Peyer's patch (tissue), 4 donors: ENCODE results near the gene GH1. TPM values are rescaled to one million over a fixed set of nuclear protein-coding genes. Genes with fewer than 3 reads are reported as not detected.
"Not testable (repeated sequence)": the region's sequence is repeated elsewhere in the genome, so short reads cannot be mapped to it uniquely, and the experiment has no call there.

Experiments used
- DNase-seq, 3 donors: peaks; one replicate each; pipeline ENCODE4 v3.0.0-alpha.2; 2017 to 2019
- H3K27ac ChIP-seq, 4 donors: fragments of 200-600 bp; sonication (generic); one replicate each; pipeline ENCODE4 v1.5.1; 2016 to 2019
- H3K27me3 ChIP-seq, 2 donors: fragments of 200-600 bp; sonication (generic); one replicate each; pipeline ENCODE4 v1.5.1; 2019
- H3K36me3 ChIP-seq, 3 donors: fragments of 200-600 bp; sonication (generic); one replicate each; pipeline ENCODE4 v1.5.1; 2016 to 2019
- H3K4me1 ChIP-seq, 4 donors: fragments of 200-600 bp; sonication (generic); one replicate each; pipeline ENCODE4 v1.5.1; 2016 to 2019
- H3K4me3 ChIP-seq, 4 donors: fragments of 200-600 bp; sonication (generic); 1 replicate in 3 of 4; 2 replicates in 1 of 4; pipeline ENCODE4 v1.5.1; 2016 to 2019; ENCODE audit warnings: mild to moderate bottlenecking in 1 of 4
- H3K9me3 ChIP-seq, 4 donors: fragments of 200-600 bp; sonication (generic); one replicate each; pipeline ENCODE4 v1.5.1; 2016 to 2019; ENCODE audit warnings: mild to moderate bottlenecking in 1 of 4
- small RNA-seq, 2 donors: library from RNA; depleted of rRNA; stranded (forward); fragments of <200 nt; gene quantifications; one replicate each; pipeline ENCODE3, GENCODE V24; 2016
- total RNA-seq, 4 donors: library from RNA; depleted of rRNA; stranded (reverse); fragments of >200 nt; gene quantifications; one replicate each; pipeline ENCODE4 v1.1.0, GENCODE V29; 2016

Gene GH1
- total RNA-seq, 4 donors from 2014 or later, result not detected

DNA sequence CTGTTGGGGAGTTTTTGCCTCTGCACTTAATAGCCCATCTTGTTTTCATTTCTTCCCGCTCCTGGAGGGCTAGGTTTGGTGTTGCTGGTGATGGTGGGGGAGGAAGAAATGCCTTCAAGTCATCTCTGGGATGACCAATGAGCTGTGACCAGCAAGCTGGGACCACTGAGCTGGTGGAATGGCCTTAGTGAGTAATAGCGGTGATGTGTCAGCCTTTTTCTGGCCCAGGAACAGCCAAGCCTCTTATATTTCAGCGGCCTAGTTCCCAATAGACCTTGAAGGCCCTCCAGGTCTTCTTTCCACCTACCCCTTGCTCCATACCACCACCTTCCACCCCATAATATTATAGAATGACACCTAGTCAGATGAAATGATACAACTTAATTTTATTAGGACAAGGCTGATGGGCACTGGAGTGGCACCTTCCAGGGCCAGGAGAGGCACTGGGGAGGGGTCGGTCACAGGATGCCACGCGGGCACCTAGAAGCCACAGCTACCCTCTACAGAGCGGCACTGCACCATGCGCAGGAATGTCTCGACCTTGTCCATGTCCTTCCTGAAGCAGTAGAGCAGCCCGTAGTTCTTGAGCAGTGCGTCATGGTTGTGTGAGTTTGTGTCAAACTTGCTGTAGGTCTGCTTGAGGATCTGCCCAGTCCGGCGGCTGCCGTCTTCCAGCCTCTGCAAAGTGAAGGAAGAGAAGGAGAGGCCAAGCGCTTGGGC lies 46.8 kb downstream of the GH1 start:
- H3K27ac ChIP-seq, H3K4me3 ChIP-seq, H3K9me3 ChIP-seq, H3K27me3 ChIP-seq, DNase-seq, H3K4me1 ChIP-seq, H3K36me3 ChIP-seq: not testable (repeated sequence)

DNA sequence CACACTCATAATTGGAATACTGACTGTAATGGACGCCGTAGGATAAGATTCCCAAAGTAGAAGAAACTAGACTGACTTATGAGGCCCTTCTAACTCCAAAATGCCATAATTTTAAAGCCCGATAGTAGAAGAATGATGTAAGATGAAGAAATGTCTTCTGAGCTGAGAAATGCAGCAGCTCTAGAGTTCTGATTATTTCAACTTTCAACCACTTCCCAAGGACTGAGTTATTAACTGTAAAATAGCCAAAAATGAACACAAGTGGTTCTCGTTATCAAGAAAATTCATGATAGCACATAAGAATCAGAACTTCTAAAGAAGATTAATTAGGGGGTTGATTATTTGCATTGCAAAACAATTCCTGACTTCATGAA lies 48.4 kb downstream of the GH1 start:
- not testable (repeated sequence) for H3K9me3 ChIP-seq, H3K36me3 ChIP-seq, DNase-seq, H3K4me3 ChIP-seq, H3K27me3 ChIP-seq, H3K4me1 ChIP-seq, H3K27ac ChIP-seq

DNA sequence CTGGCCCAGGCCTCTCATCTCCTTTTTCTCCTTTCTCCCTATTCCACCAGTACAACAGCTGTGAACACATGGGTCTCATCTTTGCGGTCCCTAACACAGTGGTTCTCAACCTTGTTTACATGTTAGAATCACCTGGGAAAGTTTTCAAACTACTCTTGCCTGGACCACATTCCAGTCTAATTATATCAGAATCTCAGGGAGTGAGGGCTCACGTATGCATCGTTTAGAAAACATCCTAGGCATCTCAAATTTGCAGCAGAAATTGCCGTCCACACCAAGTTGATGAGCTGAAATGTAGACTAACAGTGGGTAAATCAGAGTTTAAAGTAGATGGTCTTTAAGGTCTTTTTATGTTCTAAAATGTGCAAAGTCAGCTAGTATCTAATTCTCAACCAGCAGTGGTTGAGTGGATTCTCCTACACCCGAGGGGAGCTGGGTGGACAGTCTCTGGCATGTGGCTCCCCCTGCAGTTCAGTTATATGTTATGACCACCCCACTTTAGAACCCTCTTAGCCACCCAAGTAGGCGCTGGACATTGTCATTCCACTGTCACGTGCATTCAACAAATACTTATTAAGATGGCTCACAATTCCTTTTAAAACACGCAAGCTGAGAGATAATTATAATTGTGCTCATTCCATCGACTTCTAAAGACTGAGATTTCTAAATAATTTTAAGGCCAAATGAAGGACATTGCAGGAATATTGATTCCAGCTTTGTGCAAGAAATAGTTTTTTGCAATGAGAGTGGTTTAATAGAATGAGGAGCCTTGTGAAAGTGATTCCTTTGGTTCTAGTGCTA lies 48.9 kb downstream of the GH1 start:
- H3K4me3 ChIP-seq, H3K27me3 ChIP-seq, H3K9me3 ChIP-seq, H3K27ac ChIP-seq, DNase-seq, H3K36me3 ChIP-seq, H3K4me1 ChIP-seq: not testable (repeated sequence)

Small RNA genes lying within 50 kb of the gene (small RNA-seq; reads per million reads assigned to genes)
- gene AC040958.1 (0 reads per million in 2 donors), gene AC127029.1 (0 reads per million in 2 donors), gene GH1 (0 reads per million in 2 donors)

Other genes starting within 250 kb of the GH1 start
- gene LIMD2, start 218.7 kb downstream of the GH1 start, total RNA-seq, result 10 to 100 TPM in 3 of 4 donors, 1 to 10 TPM in 1; 9.9 to 79.2 (median 12.6) TPM
- gene STRADA, start 177.0 kb downstream of the GH1 start, total RNA-seq, result 10 to 100 TPM; 14.2 to 52.8 (median 40.4) TPM
- 10 to 100 TPM; 79.8 to 91.8 (median 89.1) TPM for gene CCDC47, start 145.2 kb downstream of the GH1 start, total RNA-seq
- 100 to 1,000 TPM in 3 of 4 donors, 10 to 100 TPM in 1; 78.5 to 334 (median 148) TPM for gene DDX42, start 144.7 kb downstream of the GH1 start, total RNA-seq
- gene PSMC5, start 91.4 kb downstream of the GH1 start, total RNA-seq, result 100 to 1,000 TPM in 1 of 4 donors, 10 to 100 TPM in 3; 61.1 to 126 (median 67.3) TPM
- 100 to 1,000 TPM in 1 of 4 donors, 10 to 100 TPM in 3; 19.6 to 133 (median 51.6) TPM for gene FTSJ3, start 91.2 kb downstream of the GH1 start, total RNA-seq
- gene SMARCD2, start 76.2 kb downstream of the GH1 start, total RNA-seq, result 100 to 1,000 TPM; 124 to 193 (median 151) TPM
- not detected for gene CSH2, start 45.2 kb downstream of the GH1 start, total RNA-seq
- not detected for gene GH2, start 36.9 kb downstream of the GH1 start, total RNA-seq
- gene CSH1, start 22.3 kb downstream of the GH1 start, total RNA-seq, result not detected
- gene CSHL1, start 7.6 kb downstream of the GH1 start, total RNA-seq, result not detected
- 10 to 100 TPM in 1 of 4 donors, 1 to 10 TPM in 2, not detected in 1; 2.4 to 44.6 (median 4.4) TPM for gene CD79B, start 13.5 kb upstream of the GH1 start, total RNA-seq
- gene SCN4A, start 54.1 kb upstream of the GH1 start, total RNA-seq, result under 1 TPM in 1 of 4 donors, not detected in 3; 0.83 TPM
- under 1 TPM in 1 of 4 donors, not detected in 3; 0.27 TPM for gene PRR29, start 79.5 kb upstream of the GH1 start, total RNA-seq
- gene ICAM2, start 101.8 kb upstream of the GH1 start, total RNA-seq, result 10 to 100 TPM in 2 of 4 donors, 1 to 10 TPM in 2; 2.1 to 25.6 (median 9.7) TPM
- gene ERN1, start 211.3 kb upstream of the GH1 start, total RNA-seq, result 10 to 100 TPM; 17.2 to 30.0 (median 24.0) TPM